HG02642 (cell line): ENCODE measurements around the gene KIAA1614.

Experiments
- ATAC-seq: cut with Tn5 transposase; IDR thresholded peaks from one replicate; pipeline ENCODE4 v1.9.1; 2021; ENCODE audit warnings: mild to moderate bottlenecking; ENCODE audit not compliant: unreplicated experiment, poor library complexity

KIAA1614 gene

DNA sequence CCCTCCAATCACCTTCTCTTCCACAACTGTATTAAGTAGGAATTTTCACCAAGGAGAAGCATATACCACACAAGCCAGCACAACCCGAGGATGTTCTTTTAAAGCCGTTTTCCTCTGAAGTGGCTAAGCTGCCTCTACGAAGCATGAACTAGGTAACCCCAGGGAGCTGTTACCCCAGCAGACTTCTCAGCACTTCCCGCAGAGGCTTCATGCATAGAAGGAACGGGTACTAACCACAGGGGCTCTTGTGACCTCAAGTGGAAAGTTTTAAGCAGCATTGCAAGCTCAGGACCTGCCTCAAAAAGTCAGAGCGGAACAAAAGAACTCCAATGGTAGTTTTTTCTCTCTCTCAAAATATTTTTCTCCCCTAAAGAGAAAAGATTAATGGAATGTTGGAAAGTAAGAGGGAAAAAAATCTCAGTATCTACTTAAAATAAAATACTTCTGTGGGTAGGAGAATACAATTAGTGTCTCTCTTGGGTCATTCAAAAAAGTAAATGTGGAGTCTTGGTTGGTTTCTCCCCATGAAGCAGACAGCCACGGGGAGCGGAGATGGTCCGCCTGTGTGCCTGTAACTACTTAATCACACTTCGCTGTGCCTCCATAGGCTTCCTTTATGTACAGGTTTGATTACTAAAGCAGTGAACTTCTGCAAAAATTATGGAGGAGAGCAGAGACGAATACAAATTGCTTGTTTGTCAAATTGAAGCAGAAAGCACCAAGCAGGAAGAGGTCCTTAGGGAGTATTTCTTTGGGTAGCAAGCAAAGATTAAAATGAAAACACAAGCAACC, 69.1 kb downstream of the KIAA1614 start:
- peak; percentile 88 for ATAC-seq

GRCh38 chr1:180982422-180982821, 69.7 kb downstream of the KIAA1614 start:
- ATAC-seq: no peak

- no peak for ATAC-seq
Measured at GRCh38 chr1:180988253-180988752, 75.6 kb downstream of the KIAA1614 start.

DNA sequence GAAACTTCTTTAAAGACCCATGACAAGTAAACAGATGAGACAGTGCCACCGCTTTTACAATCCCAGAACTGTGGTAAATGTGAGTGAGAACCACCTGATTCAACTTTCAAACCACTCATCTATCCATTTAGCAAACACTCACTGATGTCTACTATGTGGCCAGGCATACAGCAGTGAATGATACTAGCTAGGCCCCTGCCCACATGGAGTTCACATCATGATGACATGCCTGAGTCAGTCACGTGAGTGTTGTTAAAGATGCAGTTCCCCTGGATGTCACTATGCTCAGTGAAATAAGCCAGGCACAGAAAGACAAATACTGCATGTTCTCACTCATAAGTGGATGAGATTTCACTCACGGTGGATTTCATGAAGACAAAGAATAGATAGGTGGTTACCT, 81.6 kb downstream of the KIAA1614 start:
- ATAC-seq: no peak

DNA sequence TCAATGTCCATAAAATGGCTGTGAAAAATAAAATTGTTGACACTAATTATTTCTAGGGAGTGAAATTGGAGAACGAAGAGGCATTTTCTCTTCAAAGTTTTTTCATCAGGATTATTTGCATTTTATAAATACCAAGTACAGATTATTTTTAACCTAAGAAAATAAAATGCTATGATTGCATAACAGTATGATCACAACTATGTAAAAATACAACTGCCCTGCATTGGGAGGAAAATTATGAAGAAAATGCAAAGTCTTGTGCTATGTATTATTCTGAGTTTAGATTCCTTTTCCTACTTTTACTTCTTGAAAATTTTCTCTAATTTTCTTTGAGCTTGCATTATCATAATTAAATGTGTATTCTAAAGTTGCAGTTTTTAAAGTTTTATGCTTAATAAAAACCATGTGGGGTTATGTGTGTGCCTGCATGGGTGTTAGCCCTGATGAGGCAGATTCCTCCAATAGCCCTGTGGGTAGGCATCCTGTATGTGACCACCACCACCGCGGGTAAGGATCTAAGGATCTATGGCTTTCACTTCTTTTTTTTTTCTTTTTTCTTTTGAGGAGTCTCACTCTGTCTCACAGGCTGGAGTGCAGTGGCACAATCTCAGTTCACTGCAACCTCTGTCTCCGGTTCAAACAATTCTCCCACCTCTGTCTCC, 85.3 kb downstream of the KIAA1614 start:
- ATAC-seq: no peak
